ENCODE results near the gene AP4E1.
A peak's percentile ranks its signal among the peaks of the same experiment; 100 is the strongest.
"Not testable (repeated sequence)": the region's sequence is repeated elsewhere in the genome, so short reads cannot be mapped to it uniquely, and the experiment has no call there.

Gene AP4E1

GRCh38 chr15:50950745-50951144, 42.3 kb downstream of the AP4E1 start:
- not testable (repeated sequence) for DNase-seq (ENCODE audit: low spot score)

- peak; percentile 62 for DNase-seq (ENCODE audit: low spot score)
These were observed 44.8 kb downstream of the AP4E1 start for GRCh38 chr15:50953302-50953701.

GRCh38 chr15:50954837-50955236, 46.4 kb downstream of the AP4E1 start:
- DNase-seq (ENCODE audit: low spot score) = not testable (repeated sequence)

DNA sequence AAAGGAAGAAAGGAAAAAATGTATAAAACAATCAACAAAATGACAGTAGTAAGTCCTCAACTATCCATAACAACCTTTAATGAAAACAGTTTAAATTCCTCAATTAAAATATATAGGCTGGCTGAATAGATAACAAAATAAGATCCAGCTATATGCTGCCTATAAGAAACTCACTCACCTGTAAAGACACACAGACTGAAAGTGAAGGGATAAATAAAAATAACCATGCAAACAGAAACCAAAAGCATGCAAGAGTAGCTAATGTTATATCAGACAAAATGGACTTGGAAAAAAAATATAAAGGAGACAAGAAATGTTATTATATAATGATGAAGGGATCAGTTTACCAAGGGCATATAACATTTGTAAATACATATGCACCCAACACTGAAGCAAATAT, 51.2 kb downstream of the AP4E1 start:
- no peak for DNase-seq (ENCODE audit: low spot score)

DNA sequence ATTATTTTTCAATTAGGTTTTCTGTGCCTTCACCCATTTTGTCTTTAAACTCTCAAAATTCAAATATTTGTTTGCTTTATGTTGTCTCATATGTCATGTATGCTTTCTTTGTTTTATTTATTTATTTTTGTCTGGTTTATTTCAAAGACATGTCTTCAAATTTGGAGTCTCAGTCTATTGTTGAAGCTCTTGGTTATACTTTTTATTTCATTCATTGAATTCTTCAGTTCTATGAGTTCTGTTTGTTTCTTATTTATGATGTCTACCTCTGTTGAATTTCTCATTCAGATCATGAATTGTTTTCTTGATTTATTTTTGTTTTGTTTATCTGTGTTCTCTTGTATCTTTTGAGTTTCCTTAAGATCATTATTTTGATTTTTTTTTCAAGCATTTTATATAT, 55.6 kb downstream of the AP4E1 start:
- DNase-seq (ENCODE audit: low spot score) = no peak

DNA sequence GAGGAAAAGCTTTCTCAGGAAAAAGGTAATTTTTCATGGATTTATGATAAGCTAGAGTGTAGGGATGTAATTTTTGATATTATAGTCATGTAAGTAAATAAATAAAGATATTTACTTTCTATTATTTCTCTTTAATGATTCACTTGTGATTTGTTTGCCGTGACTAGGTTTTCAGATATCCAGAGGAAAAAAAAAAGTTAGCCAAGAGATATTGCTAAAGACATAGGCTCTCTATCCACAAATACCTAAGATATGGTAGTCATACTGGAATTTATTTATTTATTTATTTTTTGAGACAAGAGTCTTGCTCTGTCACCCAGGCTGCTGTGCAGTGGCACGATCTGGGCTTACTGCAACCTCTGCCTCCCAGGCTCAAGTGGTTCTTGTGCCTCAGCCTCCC, 59.9 kb downstream of the AP4E1 start:
- peak; percentile 2 for DNase-seq (ENCODE audit: low spot score)

- no peak for DNase-seq (ENCODE audit: low spot score)
These were observed 62.0 kb downstream of the AP4E1 start for GRCh38 chr15:50970524-50970923.

GRCh38 chr15:50971115-50971514, 62.6 kb downstream of the AP4E1 start:
- DNase-seq (ENCODE audit: low spot score) = no peak

GRCh38 chr15:50971542-50971941, 63.1 kb downstream of the AP4E1 start:
- no peak for DNase-seq (ENCODE audit: low spot score)

- no peak for DNase-seq (ENCODE audit: low spot score)
These were observed 65.1 kb downstream of the AP4E1 start for GRCh38 chr15:50973605-50974004.

DNA sequence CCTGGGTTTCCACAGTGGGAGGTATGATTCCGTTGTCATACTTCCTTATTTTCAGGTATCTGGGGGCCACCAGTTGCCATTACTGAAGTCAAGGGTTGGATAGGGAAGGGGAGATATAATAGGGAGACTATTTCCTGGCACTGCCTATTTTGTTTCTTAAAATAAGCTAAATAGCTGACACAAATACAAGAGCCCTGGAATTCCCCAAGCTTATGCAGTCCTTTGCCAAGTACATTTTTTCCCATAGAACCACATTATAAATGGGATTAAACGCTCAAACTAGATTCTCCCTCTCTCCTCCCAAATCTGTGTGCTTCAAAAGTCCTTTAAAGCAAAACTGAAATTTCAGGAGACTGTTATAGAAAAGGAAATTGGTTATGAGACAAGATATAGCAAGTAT, 68.7 kb downstream of the AP4E1 start:
- DNase-seq (ENCODE audit: low spot score) = no peak

DNA sequence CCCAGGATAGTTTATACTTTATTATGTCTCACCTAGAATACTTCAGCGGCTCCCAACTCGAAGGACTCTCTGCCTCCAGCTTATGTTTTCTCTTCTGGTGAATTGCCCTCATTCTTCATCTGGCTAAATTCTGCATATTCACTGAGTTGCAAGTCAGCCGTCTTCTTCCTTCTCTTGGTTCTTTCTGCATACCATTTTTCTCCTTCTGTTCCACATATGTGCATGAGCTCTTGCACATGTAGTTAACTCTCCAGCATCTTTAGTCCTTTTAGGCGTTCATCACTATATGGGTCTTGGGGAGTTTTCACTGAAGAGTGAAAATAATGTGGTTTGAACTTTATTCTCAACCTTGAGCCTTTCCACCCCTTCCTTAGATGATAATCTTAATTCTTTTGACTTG, 70.1 kb downstream of the AP4E1 start:
- no peak for DNase-seq (ENCODE audit: low spot score)

GRCh38 chr15:50979041-50979440, 70.6 kb downstream of the AP4E1 start:
- DNase-seq (ENCODE audit: low spot score) = no peak

- peak; percentile 17 for DNase-seq (ENCODE audit: low spot score)
These were observed 85.1 kb downstream of the AP4E1 start for GRCh38 chr15:50993598-50993997.

- DNase-seq (ENCODE audit: low spot score) = peak; percentile 42
These were observed 88.2 kb downstream of the AP4E1 start for GRCh38 chr15:50996641-50997040.

GRCh38 chr15:50997371-50998051, 89.0 kb downstream of the AP4E1 start:
- no peak for DNase-seq (ENCODE audit: low spot score)

DNA sequence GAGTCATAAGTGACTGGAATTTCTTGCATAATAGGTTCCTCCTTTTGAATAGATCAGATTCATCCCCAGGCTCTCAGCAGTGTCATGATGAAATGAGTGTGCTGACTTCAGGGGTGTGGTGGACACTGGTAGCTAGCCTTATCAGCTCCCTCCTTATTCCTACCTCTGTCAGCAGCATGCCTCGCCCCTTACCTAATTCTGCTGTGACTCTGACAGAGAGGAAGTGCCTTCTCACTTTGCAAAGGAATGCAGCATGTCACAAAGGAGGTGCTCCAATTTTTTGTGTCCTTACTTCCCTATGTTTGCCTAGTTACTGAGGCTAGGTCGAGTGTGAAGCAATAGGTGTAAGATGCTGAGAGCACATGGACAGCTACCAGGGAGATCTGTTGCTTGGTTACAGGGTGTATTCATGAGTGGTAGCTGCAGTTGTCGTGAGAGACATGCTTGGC, 95.6 kb downstream of the AP4E1 start:
- peak; percentile 76 for DNase-seq (ENCODE audit: low spot score)

GRCh38 chr15:51006336-51006985, 98.0 kb downstream of the AP4E1 start:
- DNase-seq (ENCODE audit: low spot score) = no peak

- DNase-seq (ENCODE audit: low spot score) = no peak
These were observed 98.7 kb downstream of the AP4E1 start for GRCh38 chr15:51007131-51007666.

GRCh38 chr15:51011212-51011611, 102.7 kb downstream of the AP4E1 start:
- DNase-seq (ENCODE audit: low spot score) = no peak

DNA sequence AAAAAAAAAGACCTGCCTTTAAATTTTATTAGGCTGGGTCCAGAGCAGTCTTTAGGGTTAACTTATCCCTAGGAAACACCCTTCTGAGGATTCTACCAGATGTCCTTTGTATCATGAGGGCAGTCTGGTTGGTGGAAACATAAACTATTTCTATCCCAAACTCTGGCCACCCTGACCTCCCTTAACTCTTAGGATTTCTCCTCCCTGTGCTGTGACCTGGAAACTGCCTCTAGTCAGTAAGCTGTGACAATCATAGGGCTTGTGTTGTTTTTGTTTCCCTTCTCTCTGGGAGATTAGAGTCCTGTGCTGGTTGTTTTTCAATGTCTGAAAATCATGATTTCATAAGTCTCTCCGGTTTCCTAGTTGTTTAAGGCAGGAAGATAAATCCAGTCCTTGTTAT, 108.1 kb downstream of the AP4E1 start:
- no peak for DNase-seq (ENCODE audit: low spot score)

DNA sequence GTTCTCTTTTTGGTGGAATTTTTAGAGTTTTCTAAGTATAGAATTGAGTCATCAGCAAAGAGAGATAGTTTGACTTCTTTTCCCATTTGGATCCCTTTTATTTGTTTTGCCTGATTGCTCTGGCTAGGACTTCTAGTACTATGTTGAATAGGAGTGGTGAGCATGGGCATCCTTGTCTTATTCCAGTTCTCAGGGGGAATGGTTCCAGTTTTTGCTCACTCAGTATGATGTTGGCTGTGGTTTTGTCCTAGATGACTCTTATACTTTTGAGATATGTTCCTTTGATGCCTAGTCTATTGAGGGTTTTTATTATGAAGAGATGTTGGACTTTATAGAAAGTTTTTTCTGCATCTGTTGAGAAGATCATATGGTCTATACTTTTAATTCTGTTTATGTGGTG, 113.7 kb downstream of the AP4E1 start:
- DNase-seq (ENCODE audit: low spot score) = no peak

- no peak for DNase-seq (ENCODE audit: low spot score)
These were observed 115.0 kb downstream of the AP4E1 start for GRCh38 chr15:51023499-51023898.

Measured in kidney tubule cell (primary cell).